B cell (primary cell): ENCODE measurements around the gene MAP3K14. TPM values are rescaled to one million over a fixed set of nuclear protein-coding genes. Genes with fewer than 3 reads are reported as not detected.
A peak's percentile ranks its signal among the peaks of the same experiment; 100 is the strongest.

Source experiments
- ATAC-seq: fragments of 200-7000 bp; cut with Tn5 transposase; one replicate; pipeline ENCODE4 v1.10.0; 2021; ENCODE audit warnings: low read depth, mild to moderate bottlenecking, moderate number of reproducible peaks, moderate library complexity
- CTCF ChIA-PET: fragments of 350-600 bp; sonication (Branson Sonifier 250); formaldehyde crosslinking; loops from one replicate; lab custom pipeline; 2021; ENCODE audit warnings: antibody characterized with exemption, inconsistent platforms; lab: Charles Lee
- POLR2A ChIA-PET: fragments of 350-600 bp; sonication (Branson Sonifier 250); formaldehyde crosslinking; loops from one replicate; lab custom pipeline; 2021; ENCODE audit warnings: antibody characterized with exemption; lab: Charles Lee
- DNase-seq: peaks from one replicate; pipeline ENCODE4 v3.0.0; 2013
- H2AFZ ChIP-seq: 2 replicates; pipeline ENCODE4 v1.6.1; 2012; ENCODE audit warnings: mild to moderate bottlenecking, low read depth, low read length; ENCODE audit not compliant: insufficient read depth, poor library complexity, severe bottlenecking
- H3K27ac ChIP-seq, 2 donors: 1 replicate in 1 of 2; 2 replicates in 1 of 2; pipeline ENCODE4 v1.5.1; 2012 to 2013; ENCODE audit warnings: low read length in 2 of 2, mild to moderate bottlenecking in 2 of 2, moderate library complexity in 1 of 2
- H3K27me3 ChIP-seq, 4 experiments: fragments of 200-600 bp in 1 of 4; sonication (generic) in 1 of 4; replicated peaks in 1 of 4; 1 replicate in 2 of 4; 2 replicates in 2 of 4; pipeline versions ENCODE4 v1.6.1 to v1.7.0; 2013 to 2016; ENCODE audit warnings: low read length in 3 of 4, mild to moderate bottlenecking in 2 of 4, mixed read lengths in 1 of 4, moderate library complexity in 1 of 4; ENCODE audit not compliant: insufficient read depth in 4 of 4, control insufficient read depth in 3 of 4; ENCODE audit errors: control extremely low read depth in 1 of 4
- H3K36me3 ChIP-seq, 2 experiments: replicated peaks in 1 of 2; 1 replicate in 1 of 2; 2 replicates in 1 of 2; pipeline versions ENCODE4 v1.6.1 to v1.7.1; 2013; ENCODE audit warnings: low read length in 1 of 2; ENCODE audit not compliant: insufficient read depth in 2 of 2, control insufficient read depth in 1 of 2; ENCODE audit errors: control extremely low read depth in 1 of 2, extremely low read depth in 1 of 2
- H3K4me1 ChIP-seq, 2 donors: fragments of 200-600 bp in 1 of 2; sonication (generic) in 1 of 2; 1 replicate in 1 of 2; 2 replicates in 1 of 2; pipeline versions ENCODE4 v1.5.1 to v1.6.1; 2013 to 2017; ENCODE audit warnings: low read length in 2 of 2; ENCODE audit not compliant: control insufficient read depth in 2 of 2, insufficient read depth in 2 of 2
- H3K4me2 ChIP-seq: replicated peaks from 2 replicates; pipeline ENCODE3; 2012; ENCODE audit warnings: mild to moderate bottlenecking, low read depth, low read length; ENCODE audit not compliant: poor library complexity, severe bottlenecking
- H3K4me3 ChIP-seq, 5 experiments: fragments of 200-600 bp in 1 of 5; sonication (generic) in 1 of 5; 1 replicate in 3 of 5; 2 replicates in 2 of 5; pipeline versions ENCODE4 v1.5.1 to v1.7.0; 2011 to 2016; ENCODE audit warnings: low read length in 4 of 5, mild to moderate bottlenecking in 4 of 5, low read depth in 2 of 5, control low read depth in 1 of 5, moderate library complexity in 1 of 5; ENCODE audit not compliant: insufficient read depth in 1 of 5; ENCODE audit errors: control extremely low read depth in 1 of 5, extremely low read depth in 1 of 5
- H3K79me2 ChIP-seq: fragments of 200-600 bp; sonication (generic); one replicate; pipeline ENCODE4 v1.6.0; 2016; ENCODE audit warnings: low read length; ENCODE audit not compliant: control insufficient read depth, insufficient read depth
- H3K9ac ChIP-seq: fragments of 200-600 bp; sonication (generic); 2 replicates; pipeline ENCODE4 v1.6.1; 2017; ENCODE audit warnings: mild to moderate bottlenecking, low read length, moderate library complexity
- H3K9me3 ChIP-seq, 3 donors: one replicate each; pipeline versions ENCODE4 v1.6.1 to v1.7.1; 2013; ENCODE audit warnings: low read length in 2 of 3; ENCODE audit not compliant: control insufficient read depth in 2 of 3, insufficient read depth in 1 of 3; ENCODE audit errors: control extremely low read depth in 1 of 3
- H4K20me1 ChIP-seq: 2 replicates; pipeline ENCODE4 v1.6.0; 2012; ENCODE audit warnings: mild to moderate bottlenecking, low read length; ENCODE audit not compliant: insufficient read depth, control insufficient read depth, poor library complexity, severe bottlenecking
- H3K27ac Mint-ChIP-seq: one replicate; pipeline ENCODE4 v1.8.0; 2021; ENCODE audit warnings: mixed read lengths
- H3K27me3 Mint-ChIP-seq: one replicate; pipeline ENCODE4 v1.8.0; 2021; ENCODE audit warnings: mixed read lengths
- H3K4me1 Mint-ChIP-seq: one replicate; pipeline ENCODE4 v1.8.0; 2021; ENCODE audit warnings: mixed read lengths
- H3K4me3 Mint-ChIP-seq: one replicate; pipeline ENCODE4 v1.8.0; 2021; ENCODE audit warnings: mixed read lengths
- H3K9me3 Mint-ChIP-seq: one replicate; pipeline ENCODE4 v1.8.0; 2022; ENCODE audit warnings: mixed read lengths; ENCODE audit not compliant: insufficient read depth
- CTCF ChIP-seq: fragments of 200-600 bp; IDR thresholded peaks from one replicate; pipeline ENCODE4 v1.8.0; 2022; ENCODE audit warnings: antibody characterized with exemption, mild to moderate bottlenecking
- EZH2 ChIP-seq: IDR thresholded peaks from 2 replicates; pipeline ENCODE4 v1.6.1; 2012; ENCODE audit warnings: borderline replicate concordance, low read depth, mild to moderate bottlenecking, moderate library complexity, low read length; ENCODE audit not compliant: insufficient read depth, poor library complexity, severe bottlenecking
- WGBS: methylation state at CpG from one replicate; pipeline ENCODE4 v1.1.5; 2013; ENCODE audit warnings: missing lambda C conversion rate; ENCODE audit not compliant: insufficient coverage; 5-methylcytosine and 5-hydroxymethylcytosine counted together
- intact Hi-C: fragments of 100-400 bp; cut with micrococcal nuclease; formaldehyde crosslinking; loops from one replicate; pipeline ENCODE4 v1.10.0; 2022
- polyA plus RNA-seq: library from polyadenylated mRNA; depleted of rRNA; stranded (reverse); fragments of >200 nt; gene quantifications from 2 replicates; pipeline ENCODE4 v1.2.3, GENCODE V29; 2012
- total RNA-seq, 2 donors: library from RNA; stranded (reverse); fragments of 120-200 nt in 1 of 2; gene quantifications; 1 replicate in 1 of 2; 2 replicates in 1 of 2; pipeline versions ENCODE4 v1.2.3 to v1.2.4, GENCODE V29; 2013 to 2022

MAP3K14 gene
- total and polyA plus RNA-seq, 2 donors (not counting 1 experiment from before 2014, with no cell fraction given) = 66.1 to 84.1 TPM

GRCh38 chr17:45306623-45307022 is 10.2 kb downstream of the MAP3K14 start:
- DNase-seq = no peak
- Histone ChIP-seq H3K9me3 (no peaks in the 10 kb centered on the region), H3K4me2 (peak overlapping the region; percentile 36), H2AFZ (no peak overlapping the region), H3K27me3 (no peaks in the 10 kb centered on the region), H3K4me1 (peaks cover 91 to 95% of the 10 kb centered on the region in 2 donors), H3K9ac (no peak overlapping the region), H3K27ac (peak overlapping the region; percentile 81 to 90), H3K4me3 (no peak overlapping the region), H3K79me2 (peaks cover 98% of the 10 kb centered on the region), H4K20me1 (peaks cover 5% of the 10 kb centered on the region), H3K36me3 (peaks cover 2 to 37% of the 10 kb centered on the region in 2 experiments)
- intact Hi-C loops = loop anchor here (1.0 to 2.0 kb wide), 4 partner anchors 10 to 158 kb away; partner anchors contain the start of genes HEXIM1 and MAP3K14
- no peak for ATAC-seq
- TF ChIP-seq EZH2 (no peak), CTCF (no peak)
- 60% methylated on average over 1 of the region's 5 CpGs for WGBS
- Mint-ChIP-seq H3K4me3 (peak overlapping the region; percentile 26), H3K9me3 (no peaks in the 10 kb centered on the region), H3K27me3 (no peaks in the 10 kb centered on the region), H3K27ac (peak overlapping the region; percentile 89), H3K4me1 (peaks cover 80% of the 10 kb centered on the region)
- ChIA-PET CTCF (interaction anchor here (0.8 to 12.8 kb wide), 6 partner anchors 10 to 145 kb away, joined by 3 to 207 read pairs (median 11); partner anchors contain the start of genes HEXIM2 and MAP3K14), POLR2A (interaction anchor here (1.1 to 1.3 kb wide), 2 partner anchors 10 kb away, joined by 4 to 22 read pairs; partner anchors contain the start of gene MAP3K14)

GRCh38 chr17:45306094-45306493 is 10.7 kb downstream of the MAP3K14 start:
- H3K4me1 ChIP-seq = peaks cover 91 to 93% of the 10 kb centered on the region in 2 donors

More at GRCh38 chr17:45306094-45306493, 10.7 kb downstream of the MAP3K14 start:
- peaks cover 79% of the 10 kb centered on the region for H3K4me1 Mint-ChIP-seq
- Histone ChIP-seq H3K27me3 (no peaks in the 10 kb centered on the region), H4K20me1 (peaks cover 5% of the 10 kb centered on the region), H3K9ac (no peak overlapping the region), H3K4me2 (peak overlapping the region; percentile 36), H3K79me2 (peaks cover 98% of the 10 kb centered on the region), H3K9me3 (no peaks in the 10 kb centered on the region), H2AFZ (no peak overlapping the region), H3K36me3 (peaks cover 2 to 32% of the 10 kb centered on the region in 2 experiments), H3K4me3 (no peak overlapping the region), H3K27ac (peak overlapping the region; percentile 81 to 90)
- ChIA-PET CTCF (interaction anchor here (0.8 to 12.8 kb wide), 4 partner anchors 11 to 79 kb away, joined by 3 to 207 read pairs (median 18); partner anchors contain the start of gene MAP3K14), POLR2A (interaction anchor here (0.6 to 1.1 kb wide), 2 partner anchors 10 to 79 kb away, joined by 3 to 4 read pairs; no protein-coding TSS in a partner anchor)
- WGBS = 100% methylated on average over 1 of the region's 4 CpGs
- peak overlapping the region; percentile 89 for H3K27ac Mint-ChIP-seq
- H3K9me3 Mint-ChIP-seq = no peaks in the 10 kb centered on the region
- TF ChIP-seq EZH2 = no peak
- no peak for TF ChIP-seq CTCF
- intact Hi-C loops = loop anchor here (2.0 kb wide), 2 partner anchors 15 to 157 kb away; partner anchors contain the start of gene HEXIM1
- H3K27me3 Mint-ChIP-seq = no peaks in the 10 kb centered on the region
- peak overlapping the region; percentile 23 for H3K4me3 Mint-ChIP-seq
- no peak for ATAC-seq
- DNase-seq = no peak
